C4-2B (cell line): Measurements from ENCODE around the gene CHN2.

Source experiments
- CTCF ChIP-seq: fragments of 450-650 bp; conservative IDR thresholded peaks from 2 replicates; pipeline ENCODE4 v1.5.1; 2017; ENCODE audit warnings: mild to moderate bottlenecking
- ZFX ChIP-seq: fragments of 450-650 bp; IDR thresholded peaks from 2 replicates; pipeline ENCODE4 v1.6.1; 2017

DNA sequence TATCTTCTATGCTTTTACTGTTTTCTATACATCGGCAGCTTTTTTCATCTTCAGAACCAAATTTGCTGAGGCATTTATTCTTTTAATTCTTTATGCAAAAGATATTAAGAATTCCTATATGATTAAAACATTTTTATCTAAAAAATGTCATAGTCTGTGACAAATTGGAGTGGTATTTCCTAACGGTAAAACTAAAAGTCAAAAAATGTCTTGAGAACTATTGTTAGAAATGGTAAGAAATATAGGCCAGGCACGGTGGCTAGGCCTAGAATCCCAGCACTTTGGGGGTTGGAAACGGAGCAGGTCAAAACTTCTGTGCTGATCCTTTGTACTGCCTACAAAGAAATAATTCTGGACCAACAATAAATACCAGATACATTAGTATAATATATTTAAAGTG, 311.4 kb downstream of the CHN2 start:
- TF ChIP-seq CTCF (no peak), ZFX (no peak)
